ENCODE results near the gene CCDC82.

The CCDC82 gene

DNA sequence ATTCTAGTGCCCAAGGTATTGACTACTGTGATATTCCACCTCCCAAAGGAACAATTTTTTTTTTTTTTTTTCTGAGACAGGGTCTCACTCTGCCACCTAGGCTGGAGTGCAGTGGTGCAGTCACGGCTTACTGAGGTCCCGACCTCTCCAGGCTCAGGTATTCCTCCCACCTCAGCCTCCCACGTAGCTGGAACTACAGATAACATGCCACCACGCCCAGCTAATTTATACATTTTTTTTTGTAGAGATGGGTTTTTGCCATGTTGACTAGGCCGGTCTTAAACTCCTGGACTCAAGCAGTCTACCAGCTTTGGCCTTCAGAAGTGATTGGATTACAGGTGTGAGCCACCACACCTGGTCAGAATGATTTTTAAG, 80.1 kb downstream of the CCDC82 start:
- no peak overlapping the region for H3K9ac ChIP-seq (ENCODE audit: low read length)
- no peaks in the 10 kb centered on the region for H4K20me1 ChIP-seq (ENCODE audit: insufficient read depth, low read length)
- no peak overlapping the region for H3K4me2 ChIP-seq (ENCODE audit: low read length)
- H3F3A ChIP-seq (ENCODE audit: insufficient read depth, low read length): no peaks in the 10 kb centered on the region
- no peaks in the 10 kb centered on the region for H3K36me3 ChIP-seq (ENCODE audit: insufficient read depth, low read length)
- H3K27me3 ChIP-seq (ENCODE audit: insufficient read depth, low read length): no peaks in the 10 kb centered on the region
- H3K4me1 ChIP-seq (ENCODE audit: insufficient read depth, low read length, severe bottlenecking): peaks cover 22% of the 10 kb centered on the region
- no peak overlapping the region for H3K4me3 ChIP-seq (ENCODE audit: low read depth, low read length, poor library complexity, severe bottlenecking)
- H3K9me3 ChIP-seq (ENCODE audit: low read length): no peaks in the 10 kb centered on the region
- H3K27ac ChIP-seq (ENCODE audit: low read depth, low read length, poor library complexity, severe bottlenecking): no peak overlapping the region
- no peaks in the 10 kb centered on the region for H3K9me2 ChIP-seq (ENCODE audit: low read depth, low read length)
- no peaks in the 10 kb centered on the region for H3K79me2 ChIP-seq (ENCODE audit: insufficient read depth, low read length)
- no peak for TF ChIP-seq EZH2 (IDR thresholded peaks at IDR 0.05; ENCODE audit: borderline replicate concordance, low read length)
- TF ChIP-seq, protein P1, sequence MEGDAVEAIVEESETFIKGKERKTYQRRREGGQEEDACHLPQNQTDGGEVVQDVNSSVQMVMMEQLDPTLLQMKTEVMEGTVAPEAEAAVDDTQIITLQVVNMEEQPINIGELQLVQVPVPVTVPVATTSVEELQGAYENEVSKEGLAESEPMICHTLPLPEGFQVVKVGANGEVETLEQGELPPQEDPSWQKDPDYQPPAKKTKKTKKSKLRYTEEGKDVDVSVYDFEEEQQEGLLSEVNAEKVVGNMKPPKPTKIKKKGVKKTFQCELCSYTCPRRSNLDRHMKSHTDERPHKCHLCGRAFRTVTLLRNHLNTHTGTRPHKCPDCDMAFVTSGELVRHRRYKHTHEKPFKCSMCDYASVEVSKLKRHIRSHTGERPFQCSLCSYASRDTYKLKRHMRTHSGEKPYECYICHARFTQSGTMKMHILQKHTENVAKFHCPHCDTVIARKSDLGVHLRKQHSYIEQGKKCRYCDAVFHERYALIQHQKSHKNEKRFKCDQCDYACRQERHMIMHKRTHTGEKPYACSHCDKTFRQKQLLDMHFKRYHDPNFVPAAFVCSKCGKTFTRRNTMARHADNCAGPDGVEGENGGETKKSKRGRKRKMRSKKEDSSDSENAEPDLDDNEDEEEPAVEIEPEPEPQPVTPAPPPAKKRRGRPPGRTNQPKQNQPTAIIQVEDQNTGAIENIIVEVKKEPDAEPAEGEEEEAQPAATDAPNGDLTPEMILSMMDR (IDR thresholded peaks at IDR 0.05; ENCODE audit: low read length): no peak
- H2AFZ ChIP-seq (ENCODE audit: low read length): no peak overlapping the region

GRCh38 chr11:96309016-96309642, 80.6 kb downstream of the CCDC82 start:
- Histone ChIP-seq H3K4me3 (ENCODE audit: low read depth, low read length, poor library complexity, severe bottlenecking) (no peak overlapping the region), H3K4me2 (ENCODE audit: low read length) (no peak overlapping the region), H3K27me3 (ENCODE audit: insufficient read depth, low read length) (no peaks in the 10 kb centered on the region), H3K27ac (ENCODE audit: low read depth, low read length, poor library complexity, severe bottlenecking) (no peak overlapping the region), H4K20me1 (ENCODE audit: insufficient read depth, low read length) (no peaks in the 10 kb centered on the region), H3K9me2 (ENCODE audit: low read depth, low read length) (no peaks in the 10 kb centered on the region), H3K36me3 (ENCODE audit: insufficient read depth, low read length) (no peaks in the 10 kb centered on the region), H2AFZ (ENCODE audit: low read length) (no peak overlapping the region), H3K4me1 (ENCODE audit: insufficient read depth, low read length, severe bottlenecking) (peaks cover 17% of the 10 kb centered on the region), H3K9me3 (ENCODE audit: low read length) (no peaks in the 10 kb centered on the region), H3K79me2 (ENCODE audit: insufficient read depth, low read length) (no peaks in the 10 kb centered on the region), H3F3A (ENCODE audit: insufficient read depth, low read length) (no peaks in the 10 kb centered on the region), H3K9ac (ENCODE audit: low read length) (no peak overlapping the region)
- TF ChIP-seq EZH2 (IDR thresholded peaks at IDR 0.05; ENCODE audit: borderline replicate concordance, low read length): no peak
- TF ChIP-seq, protein P1 (IDR thresholded peaks at IDR 0.05; ENCODE audit: low read length): no peak

- Histone ChIP-seq H3K9me3 (ENCODE audit: low read length) (no peaks in the 10 kb centered on the region), H3K4me3 (ENCODE audit: low read depth, low read length, poor library complexity, severe bottlenecking) (no peak overlapping the region), H3K36me3 (ENCODE audit: insufficient read depth, low read length) (no peaks in the 10 kb centered on the region), H3K9me2 (ENCODE audit: low read depth, low read length) (no peaks in the 10 kb centered on the region), H3K79me2 (ENCODE audit: insufficient read depth, low read length) (no peaks in the 10 kb centered on the region), H3K9ac (ENCODE audit: low read length) (no peak overlapping the region), H3K4me1 (ENCODE audit: insufficient read depth, low read length, severe bottlenecking) (peaks cover 15% of the 10 kb centered on the region), H3F3A (ENCODE audit: insufficient read depth, low read length) (no peaks in the 10 kb centered on the region), H4K20me1 (ENCODE audit: insufficient read depth, low read length) (no peaks in the 10 kb centered on the region), H2AFZ (ENCODE audit: low read length) (no peak overlapping the region), H3K4me2 (ENCODE audit: low read length) (no peak overlapping the region; the same call in 1 of the 2 replicates), H3K27ac (ENCODE audit: low read depth, low read length, poor library complexity, severe bottlenecking) (no peak overlapping the region), H3K27me3 (ENCODE audit: insufficient read depth, low read length) (no peaks in the 10 kb centered on the region)
- TF ChIP-seq, protein P1 (IDR thresholded peaks at IDR 0.05; ENCODE audit: low read length): no peak
- TF ChIP-seq EZH2 (IDR thresholded peaks at IDR 0.05; ENCODE audit: borderline replicate concordance, low read length): no peak
These were observed 82.0 kb downstream of the CCDC82 start for GRCh38 chr11:96307776-96308140.
